ENCODE data around the gene GAB2. TPM values are rescaled to one million over a fixed set of nuclear protein-coding genes. Genes with fewer than 3 reads are reported as not detected.

Gene GAB2
- total RNA-seq, 1 experiment from 2014 or later: 3.3 TPM

GRCh38 chr11:78255919-78256318, 161.7 kb downstream of the GAB2 start:
- H3K23me2 ChIP-seq (ENCODE audit: insufficient read length, low read depth, low read length, poor library complexity, severe bottlenecking): no peaks in the 10 kb centered on the region
- no peak overlapping the region for H3K27ac ChIP-seq (ENCODE audit: insufficient read length, low read depth, low read length)
- no peak overlapping the region for H2AK5ac ChIP-seq (ENCODE audit: insufficient read length, low read length)
- no peak overlapping the region for H3K4me2 ChIP-seq (ENCODE audit: insufficient read depth, insufficient read length, low read length)
- no peaks in the 10 kb centered on the region for H3K9me3 ChIP-seq (ENCODE audit: control insufficient read depth, low read depth, low read length)
- H2BK120ac ChIP-seq (ENCODE audit: low read depth, low read length, poor library complexity, severe bottlenecking): no peak overlapping the region
- no peak overlapping the region for H4K8ac ChIP-seq (replicated peaks; ENCODE audit: insufficient read length, low read depth, low read length)
- no peak overlapping the region for H3K56ac ChIP-seq (ENCODE audit: insufficient read length, low read depth, low read length)
- no peaks in the 10 kb centered on the region for H3K79me2 ChIP-seq (ENCODE audit: insufficient read depth, low read length)
- H4K91ac ChIP-seq (ENCODE audit: insufficient read length, low read depth, low read length): no peak overlapping the region
- no peak overlapping the region for H3K18ac ChIP-seq (ENCODE audit: insufficient read length, low read depth, low read length)
- H3K4me1 ChIP-seq (ENCODE audit: insufficient read depth, low read length): no peaks in the 10 kb centered on the region; the same call in 1 of the 2 replicates
- H4K20me1 ChIP-seq (ENCODE audit: control insufficient read depth, insufficient read depth, insufficient read length): no peaks in the 10 kb centered on the region
- no peak overlapping the region for H3K4ac ChIP-seq (ENCODE audit: low read depth, low read length)
- H3K4me3 Mint-ChIP-seq: no peak overlapping the region
- peaks cover 6 to 11% of the 10 kb centered on the region in 2 experiments for H3K4me1 Mint-ChIP-seq
- no peaks in the 10 kb centered on the region for H3K36me3 Mint-ChIP-seq (ENCODE audit: insufficient read depth in 1 of 3, low read depth in 3 of 3)
- no peak overlapping the region for H2BK12ac ChIP-seq (ENCODE audit: insufficient read length, low read depth, low read length)
- no peak overlapping the region for H2BK20ac ChIP-seq (ENCODE audit: low read depth, low read length, poor library complexity, severe bottlenecking)
- H3K23ac ChIP-seq (ENCODE audit: insufficient read length, low read depth, low read length): no peak overlapping the region
- H2BK15ac ChIP-seq (ENCODE audit: low read depth, low read length): no peak overlapping the region
- no CpG with 5 or more reads among the region's 2 CpGs for WGBS (ENCODE audit: extremely low coverage, insufficient read length, low lambda C conversion rate)
- no peaks in the 10 kb centered on the region for H3K27me3 Mint-ChIP-seq (ENCODE audit: low read depth)
- no peak overlapping the region for H4K5ac ChIP-seq (ENCODE audit: insufficient read length, low read depth, low read length)
- H3K79me1 ChIP-seq (ENCODE audit: insufficient read depth, low read depth, low read length, poor library complexity, severe bottlenecking): no peaks in the 10 kb centered on the region
- no peak overlapping the region for H2BK5ac ChIP-seq (ENCODE audit: insufficient read length, low read length)
- no peaks in the 10 kb centered on the region for H3K9me3 Mint-ChIP-seq
- no peak for TF ChIP-seq CTCF (conservative IDR thresholded peaks at IDR 0.05)
- H2AFZ ChIP-seq (ENCODE audit: low read length): no peak overlapping the region
- H3T11ph ChIP-seq (ENCODE audit: low read length): no peak overlapping the region
- H3K9ac ChIP-seq (ENCODE audit: extremely low read depth, insufficient read length, low read length): no peak overlapping the region
- H3K27me3 ChIP-seq (ENCODE audit: insufficient read depth, low read length): no peaks in the 10 kb centered on the region
- H3K27ac Mint-ChIP-seq: peak overlapping the region in 1 of 3 experiments; percentile 30; a peak in 1 of 7 replicates
- DNase-seq: no peak
- H3K14ac ChIP-seq (ENCODE audit: insufficient read depth, low read length): no peak overlapping the region

Data from H9 (cell line).